GM19438 (cell line): Measurements from ENCODE around the gene IPO7.
"Not testable (repeated sequence)": the region's sequence is repeated elsewhere in the genome, so short reads cannot be mapped to it uniquely, and the experiment has no call there.

Source experiments
- ATAC-seq: cut with Tn5 transposase; IDR thresholded peaks from one replicate; pipeline ENCODE4 v1.9.1; 2021; ENCODE audit warnings: low read depth; ENCODE audit not compliant: unreplicated experiment

Gene IPO7

GRCh38 chr11:9384535-9385326 is at the start of gene IPO7:
IPO7 (plus strand) TSS chr11:9384652; CDS start chr11:9384764, 112 bp downstream.
- ATAC-seq: peak; percentile 94

- no peak for ATAC-seq
Observed at GRCh38 chr11:9341638-9342178, 42.7 kb upstream of the IPO7 start.

- no peak for ATAC-seq
Observed at GRCh38 chr11:9344061-9344680, 40.3 kb upstream of the IPO7 start.

- no peak for ATAC-seq
Observed at GRCh38 chr11:9347100-9347499, 37.4 kb upstream of the IPO7 start.

GRCh38 chr11:9347779-9348178 is 36.7 kb upstream of the IPO7 start:
- ATAC-seq: not testable (repeated sequence)

- no peak for ATAC-seq
Observed at GRCh38 chr11:9351321-9351881, 33.1 kb upstream of the IPO7 start.

GRCh38 chr11:9357041-9357440 is 27.4 kb upstream of the IPO7 start:
- ATAC-seq: no peak

GRCh38 chr11:9360862-9361622 is 23.4 kb upstream of the IPO7 start:
- ATAC-seq: not testable (repeated sequence)

- no peak for ATAC-seq
Observed at GRCh38 chr11:9362393-9362863, 22.0 kb upstream of the IPO7 start.

GRCh38 chr11:9363954-9364912 is 20.2 kb upstream of the IPO7 start:
- peak; percentile 94 for ATAC-seq

- ATAC-seq: no peak
Observed at GRCh38 chr11:9367551-9367950, 16.9 kb upstream of the IPO7 start.

- ATAC-seq: no peak
Observed at GRCh38 chr11:9377036-9377435, 7.4 kb upstream of the IPO7 start.

GRCh38 chr11:9379041-9379440 is 5.4 kb upstream of the IPO7 start:
- no peak for ATAC-seq

GRCh38 chr11:9380773-9381172 is 3.7 kb upstream of the IPO7 start:
- no peak for ATAC-seq

GRCh38 chr11:9385327-9385899 is 961 bp downstream of the IPO7 start:
- peak; percentile 16 for ATAC-seq

GRCh38 chr11:9386086-9386485 is 1.6 kb downstream of the IPO7 start:
- no peak for ATAC-seq

- ATAC-seq: no peak
Observed at GRCh38 chr11:9386901-9387300, 2.4 kb downstream of the IPO7 start.

GRCh38 chr11:9396310-9396709 is 11.9 kb downstream of the IPO7 start:
- no peak for ATAC-seq

GRCh38 chr11:9396752-9397151 is 12.3 kb downstream of the IPO7 start:
- ATAC-seq: no peak
